GM12865 (cell line): Measurements from ENCODE around the gene CAST.

Experiments used
- DNase-seq: peaks from one replicate; pipeline ENCODE4 v3.0.0; 2010; ENCODE audit warnings: low read depth
- H3K4me3 ChIP-seq: 2 replicates; pipeline ENCODE4 v1.5.1; 2011; ENCODE audit warnings: mild to moderate bottlenecking, low read depth, low read length, control low read depth
- CTCF ChIP-seq: IDR thresholded peaks from 2 replicates; pipeline ENCODE4 v1.5.1; 2011; ENCODE audit warnings: low read length, control low read depth, low read depth, inconsistent platforms; ENCODE audit not compliant: insufficient read depth; ENCODE audit errors: missing control alignments

The CAST gene

GRCh38 chr5:96669909-96670308 lies 7.7 kb downstream of the CAST start:
- TF ChIP-seq CTCF = no peak
- H3K4me3 ChIP-seq = no peak overlapping the region
- DNase-seq = no peak

GRCh38 chr5:96671441-96671840 lies 9.3 kb downstream of the CAST start:
- no peak overlapping the region for H3K4me3 ChIP-seq
- no peak for DNase-seq
- no peak for TF ChIP-seq CTCF

GRCh38 chr5:96673127-96673526 lies 11.0 kb downstream of the CAST start:
- TF ChIP-seq CTCF = no peak
- no peak overlapping the region for H3K4me3 ChIP-seq
- DNase-seq = no peak

- no peak for DNase-seq
- no peak overlapping the region for H3K4me3 ChIP-seq
- no peak for TF ChIP-seq CTCF
Observed at GRCh38 chr5:96675882-96676281, 13.7 kb downstream of the CAST start.

- H3K4me3 ChIP-seq = no peak overlapping the region
- no peak for DNase-seq
- no peak for TF ChIP-seq CTCF
Observed at GRCh38 chr5:96677496-96677895, 15.3 kb downstream of the CAST start.

- DNase-seq = no peak
- no peak for TF ChIP-seq CTCF
- no peak overlapping the region for H3K4me3 ChIP-seq
Observed at GRCh38 chr5:96679293-96679692, 17.1 kb downstream of the CAST start.

- DNase-seq = no peak
- H3K4me3 ChIP-seq = no peak overlapping the region
- no peak for TF ChIP-seq CTCF
Observed at GRCh38 chr5:96680759-96681470, 18.7 kb downstream of the CAST start.
